Common myeloid progenitor, CD34-positive (primary cell): ENCODE data around the gene SURF4.
"Not testable (repeated sequence)": the region's sequence is repeated elsewhere in the genome, so short reads cannot be mapped to it uniquely, and the experiment has no call there.

Source experiments
- CTCF ChIA-PET: fragments of 350-600 bp; sonication (Branson Sonifier 250); formaldehyde crosslinking; loops from one replicate; lab custom pipeline; 2021; ENCODE audit warnings: antibody characterized with exemption; lab: Charles Lee
- POLR2A ChIA-PET: fragments of 350-600 bp; sonication (Branson Sonifier 250); formaldehyde crosslinking; loops from one replicate; lab custom pipeline; 2021; ENCODE audit warnings: antibody characterized with exemption; lab: Charles Lee
- DNase-seq, 3 donors: peaks; one replicate each; pipeline versions ENCODE4 v3.0.0 to v3.0.0-alpha.2; 2013
- H3K27ac ChIP-seq, 2 experiments: 1 replicate in 1 of 2; 2 replicates in 1 of 2; pipeline ENCODE4 v1.7.0; 2013; ENCODE audit warnings: inconsistent platforms in 2 of 2, low read length in 2 of 2, mild to moderate bottlenecking in 2 of 2, low read depth in 1 of 2, moderate library complexity in 1 of 2; ENCODE audit not compliant: severe bottlenecking in 2 of 2, insufficient read depth in 1 of 2, poor library complexity in 1 of 2
- H3K27me3 ChIP-seq, 5 experiments: replicated peaks in 2 of 5; 1 replicate in 3 of 5; 2 replicates in 2 of 5; pipeline versions ENCODE4 v1.6.1 to v1.7.0; 2013; ENCODE audit warnings: low read length in 4 of 5, mild to moderate bottlenecking in 2 of 5, moderate library complexity in 2 of 5, inconsistent platforms in 1 of 5; ENCODE audit not compliant: insufficient read depth in 5 of 5, control insufficient read depth in 4 of 5
- H3K36me3 ChIP-seq, 4 experiments: 1 replicate in 2 of 4; 2 replicates in 2 of 4; pipeline versions ENCODE4 v1.6.1 to v1.7.0; 2013; ENCODE audit warnings: low read length in 3 of 4, control low read depth in 1 of 4, mild to moderate bottlenecking in 1 of 4; ENCODE audit not compliant: control insufficient read depth in 4 of 4, insufficient read depth in 4 of 4
- H3K4me1 ChIP-seq, 4 experiments: 1 replicate in 3 of 4; 2 replicates in 1 of 4; pipeline versions ENCODE4 v1.6.1 to v1.7.1; 2013; ENCODE audit warnings: low read length in 3 of 4, mild to moderate bottlenecking in 3 of 4, control low read depth in 1 of 4, inconsistent platforms in 1 of 4, moderate library complexity in 1 of 4; ENCODE audit not compliant: control insufficient read depth in 4 of 4, insufficient read depth in 4 of 4; ENCODE audit errors: control extremely low read depth in 1 of 4
- H3K4me3 ChIP-seq, 7 experiments: 1 replicate in 4 of 7; 2 replicates in 3 of 7; pipeline versions ENCODE4 v1.5.1 to v1.7.0; 2013; ENCODE audit warnings: mild to moderate bottlenecking in 7 of 7, low read length in 6 of 7, moderate library complexity in 6 of 7, inconsistent platforms in 2 of 7, low read depth in 2 of 7, control low read depth in 1 of 7; ENCODE audit not compliant: insufficient read depth in 4 of 7, control insufficient read depth in 1 of 7; ENCODE audit errors: extremely low read depth in 1 of 7
- H3K9me3 ChIP-seq, 5 experiments: 1 replicate in 4 of 5; 2 replicates in 1 of 5; pipeline versions ENCODE4 v1.6.1 to v1.7.1; 2013; ENCODE audit warnings: low read length in 4 of 5, mild to moderate bottlenecking in 2 of 5, inconsistent platforms in 1 of 5, low read depth in 1 of 5, moderate library complexity in 1 of 5; ENCODE audit not compliant: control insufficient read depth in 4 of 5, insufficient read depth in 2 of 5; ENCODE audit errors: control extremely low read depth in 1 of 5
- WGBS: methylation state at CpG from one replicate; pipeline ENCODE4 v1.1.5; 2013; ENCODE audit not compliant: insufficient coverage; 5-methylcytosine and 5-hydroxymethylcytosine counted together

Gene SURF4

DNA sequence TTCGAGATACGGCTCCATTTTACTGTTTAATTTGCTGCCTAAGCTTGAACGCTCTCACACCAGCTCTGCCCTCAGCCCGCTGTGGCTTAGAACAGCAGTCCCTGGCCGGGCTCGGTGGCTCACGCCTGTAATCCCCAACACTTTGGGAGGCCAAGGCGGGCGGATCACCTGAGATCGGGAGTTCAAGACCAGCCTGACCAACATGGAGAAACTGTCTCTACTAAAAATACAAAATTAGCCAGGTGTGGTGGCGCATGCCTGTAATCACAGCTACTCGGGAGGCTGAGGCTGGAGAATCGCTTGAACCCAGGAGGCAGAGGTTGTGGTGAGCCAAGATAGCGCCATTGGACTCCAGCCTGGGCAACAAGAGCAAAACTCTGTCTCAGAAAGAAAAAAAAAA lies 1.4 kb upstream of the SURF4 start:
- H3K9me3 ChIP-seq, H3K36me3 ChIP-seq, H3K27me3 ChIP-seq, POLR2A ChIA-PET, H3K4me3 ChIP-seq, H3K27ac ChIP-seq, DNase-seq: not testable (repeated sequence)
- peaks cover 6 to 30% (median 26%) of the 10 kb centered on the region in 4 experiments for H3K4me1 ChIP-seq
- 94% methylated on average over 7 of the region's 14 CpGs for WGBS
- CTCF ChIA-PET = interaction anchor here (1.0 to 1.9 kb wide), 2 partner anchors 40 to 43 kb away, joined by 3 to 5 read pairs; partner anchors contain the start of gene REXO4

DNA sequence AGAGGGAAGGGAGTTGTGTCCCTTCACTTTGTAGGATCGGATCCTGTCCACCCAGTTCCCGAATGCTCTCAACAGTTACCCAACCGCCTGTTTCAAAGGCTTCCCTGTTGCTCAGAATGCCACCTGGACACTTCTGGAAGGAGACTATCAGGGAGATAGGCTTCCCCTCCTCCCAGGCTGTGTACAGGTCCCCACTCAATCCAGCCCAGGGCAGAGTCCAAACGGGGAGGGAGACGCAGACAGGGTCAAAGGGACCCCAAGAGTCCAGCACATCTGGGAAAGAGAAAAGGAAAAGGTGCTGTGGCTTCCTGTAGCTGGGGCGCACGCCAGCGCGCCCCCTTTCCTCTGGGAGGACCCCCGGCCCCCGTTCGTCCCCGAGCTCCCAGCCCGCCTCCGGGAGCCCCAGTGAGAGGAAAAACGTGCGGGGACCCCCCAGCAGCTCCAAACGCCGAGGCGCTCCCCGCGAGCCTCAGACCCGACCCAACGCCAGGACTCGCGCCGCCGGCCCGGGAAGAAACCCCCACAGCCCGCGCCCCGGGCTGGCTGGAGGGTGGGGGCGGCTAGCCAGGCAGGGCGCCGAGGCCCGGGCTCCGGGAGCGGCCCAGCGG lies 640 bp downstream of the SURF4 start:
- H3K4me3 ChIP-seq = peak overlapping the region; percentile 79 to 91 (median 83)
- POLR2A ChIA-PET = interaction anchor here (0.8 to 1.4 kb wide), 5 partner anchors 9 to 27 kb away, joined by 3 to 4 read pairs (median 3); no protein-coding TSS in a partner anchor
- H3K36me3 ChIP-seq = peaks cover 0 to 30% (median 11%) of the 10 kb centered on the region in 4 experiments
- CTCF ChIA-PET = interaction anchor here (1.3 to 7.6 kb wide), 3 partner anchors 17 to 190 kb away, joined by 3 to 75 read pairs (median 3); partner anchors contain the start of genes SURF1 and SURF2
- peaks cover 8 to 49% (median 43%) of the 10 kb centered on the region in 4 experiments for H3K4me1 ChIP-seq
- no peak for DNase-seq
- peaks cover 0 to 1% (median 0%) of the 10 kb centered on the region in 5 experiments for H3K9me3 ChIP-seq
- H3K27ac ChIP-seq = peak overlapping the region; percentile 74 to 95
- WGBS = 0% methylated on average over 23 of the region's 39 CpGs
- H3K27me3 ChIP-seq = no peaks in the 10 kb centered on the region

DNA sequence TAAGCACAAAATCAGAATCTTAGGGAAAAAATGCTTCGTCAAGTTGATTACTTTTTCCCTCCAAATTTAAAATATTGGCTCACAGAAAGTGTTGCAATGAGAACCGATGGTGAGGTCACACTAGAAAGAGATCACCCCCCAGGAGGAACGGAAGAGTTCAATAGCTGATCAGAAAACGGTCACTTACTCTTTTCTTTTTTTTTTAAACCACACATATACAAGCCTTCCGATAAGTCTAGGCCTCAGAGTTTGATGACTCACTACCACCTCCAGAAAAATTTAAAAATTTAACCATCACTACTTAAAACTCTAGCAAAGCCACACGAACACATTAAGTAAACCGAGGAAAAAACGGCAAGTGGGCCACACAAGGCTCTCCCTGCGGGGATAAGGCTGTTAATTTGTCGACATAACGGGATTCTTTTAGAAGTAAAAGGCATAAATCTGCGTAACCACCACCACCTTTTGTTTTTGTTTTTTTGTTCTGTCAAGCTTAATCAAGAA lies 1.2 kb downstream of the SURF4 start:
- H3K9me3 ChIP-seq = peaks cover 0 to 1% (median 0%) of the 10 kb centered on the region in 5 experiments
- peak; percentile 54 to 82 (median 80) for DNase-seq
- H3K27ac ChIP-seq = peak overlapping the region; percentile 74 to 95
- POLR2A ChIA-PET = interaction anchor here (1.0 to 1.4 kb wide), 4 partner anchors 9 to 41 kb away, joined by 3 to 4 read pairs (median 4); no protein-coding TSS in a partner anchor
- H3K36me3 ChIP-seq = peaks cover 0 to 35% (median 14%) of the 10 kb centered on the region in 4 experiments
- H3K4me1 ChIP-seq = peaks cover 8 to 49% (median 43%) of the 10 kb centered on the region in 4 experiments
- peak overlapping the region; percentile 79 to 91 (median 83) for H3K4me3 ChIP-seq
- CTCF ChIA-PET = interaction anchor here (1.3 to 7.6 kb wide), 3 partner anchors 17 to 189 kb away, joined by 3 to 75 read pairs (median 3); partner anchors contain the start of genes SURF1 and SURF2
- H3K27me3 ChIP-seq = no peaks in the 10 kb centered on the region
- WGBS = 19% methylated on average over 8 of the region's 12 CpGs

DNA sequence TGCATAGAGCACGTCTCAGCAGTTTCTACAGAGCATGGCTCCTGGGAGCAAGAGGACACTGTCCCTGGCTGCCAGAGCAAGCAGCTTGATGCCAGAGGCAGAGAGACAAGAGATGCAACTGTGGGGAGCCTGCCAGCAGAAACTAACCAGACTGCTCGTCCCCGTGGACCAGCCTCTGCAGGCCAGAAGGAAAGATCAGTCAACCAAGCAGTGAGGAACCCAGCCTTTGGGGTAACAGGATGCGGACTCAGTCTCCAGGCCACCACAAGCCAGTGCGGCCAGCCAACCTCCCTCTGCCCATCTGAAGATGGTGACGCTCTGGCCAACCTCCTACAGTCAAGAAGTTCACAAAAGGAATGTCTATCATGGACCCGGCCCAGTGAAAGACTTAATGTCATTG lies 3.7 kb downstream of the SURF4 start:
- H3K4me1 ChIP-seq = peaks cover 8 to 51% (median 44%) of the 10 kb centered on the region in 4 experiments
- WGBS = 93% methylated on average over 7 of the region's 7 CpGs
- peaks cover 4 to 60% (median 22%) of the 10 kb centered on the region in 4 experiments for H3K36me3 ChIP-seq
- no peaks in the 10 kb centered on the region for H3K9me3 ChIP-seq
- no peaks in the 10 kb centered on the region for H3K27me3 ChIP-seq
- CTCF ChIA-PET = interaction anchor here (1.0 to 7.6 kb wide), 8 partner anchors 9 to 42 kb away, joined by 3 to 75 read pairs (median 5); partner anchors contain the start of genes RPL7A, SURF1 and SURF2
- POLR2A ChIA-PET = interaction anchor here (1.7 to 1.9 kb wide), 2 partner anchors 9 to 12 kb away, joined by 5 to 7 read pairs; no protein-coding TSS in a partner anchor
- no peak for DNase-seq
- H3K27ac ChIP-seq = peak overlapping the region; percentile 6 to 41
- H3K4me3 ChIP-seq = no peak overlapping the region

DNA sequence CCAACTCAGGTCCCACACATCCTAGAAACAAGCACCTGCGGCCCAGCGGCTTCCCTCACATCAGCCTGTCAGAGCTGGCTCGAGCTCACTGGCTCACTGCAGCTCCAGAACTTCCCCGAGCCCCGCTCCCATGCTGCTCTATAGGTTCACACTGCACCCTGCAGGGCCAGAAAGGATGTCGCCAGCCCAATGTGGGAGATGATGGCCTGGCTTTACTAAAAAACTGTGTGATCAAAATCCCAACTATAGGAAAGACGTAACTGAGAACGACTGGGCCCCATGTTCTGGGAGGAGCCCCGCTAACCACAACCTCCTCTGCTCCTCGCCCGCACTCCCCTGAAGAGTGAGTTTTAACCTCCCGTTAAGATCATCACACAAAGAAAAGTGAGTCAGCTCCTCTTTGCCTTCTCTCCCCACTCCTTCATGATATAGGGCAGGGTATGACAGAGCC lies 4.6 kb downstream of the SURF4 start:
- peaks cover 8 to 44% (median 38%) of the 10 kb centered on the region in 4 experiments for H3K4me1 ChIP-seq
- CTCF ChIA-PET = interaction anchor here (0.7 to 7.6 kb wide), 12 partner anchors 8 to 191 kb away, joined by 3 to 75 read pairs (median 4); partner anchors contain the start of genes RPL7A, SURF1 and SURF2
- WGBS = 25% methylated on average over 12 of the region's 12 CpGs
- peaks cover 7 to 68% (median 29%) of the 10 kb centered on the region in 4 experiments for H3K36me3 ChIP-seq
- H3K27ac ChIP-seq = peak overlapping the region in 1 of 2 experiments; percentile 41
- POLR2A ChIA-PET = interaction anchor here (1.1 to 1.9 kb wide), 2 partner anchors 12 to 23 kb away, joined by 5 to 7 read pairs; partner anchors contain the start of genes MED22 and RPL7A
- no peaks in the 10 kb centered on the region for H3K9me3 ChIP-seq
- peak overlapping the region in 1 of 7 experiments; percentile 8 for H3K4me3 ChIP-seq
- peak; percentile 43 to 70 (median 54) for DNase-seq
- no peaks in the 10 kb centered on the region for H3K27me3 ChIP-seq

DNA sequence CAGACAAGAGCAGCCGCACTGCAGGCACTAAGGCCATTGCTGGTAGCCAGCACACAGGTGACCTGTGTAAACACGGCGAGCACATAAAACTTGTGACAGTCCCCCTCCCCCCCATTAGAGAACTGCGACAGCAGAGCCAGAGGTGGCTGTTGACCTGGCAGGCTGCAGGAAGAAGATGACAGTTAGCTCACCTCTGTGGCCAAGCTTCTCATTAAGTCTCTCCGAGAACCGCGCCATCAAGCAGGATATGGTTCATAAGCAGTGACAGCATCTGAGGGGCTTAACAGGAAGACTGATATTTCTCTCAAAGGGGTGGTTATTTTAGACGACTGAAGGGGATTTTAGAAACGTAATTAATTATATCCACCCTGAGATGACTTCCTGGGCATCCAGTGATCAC lies 5.2 kb downstream of the SURF4 start:
- no peaks in the 10 kb centered on the region for H3K9me3 ChIP-seq
- 69% methylated on average over 7 of the region's 9 CpGs for WGBS
- H3K27me3 ChIP-seq = no peaks in the 10 kb centered on the region
- peaks cover 12 to 74% (median 35%) of the 10 kb centered on the region in 4 experiments for H3K36me3 ChIP-seq
- H3K4me3 ChIP-seq = peak overlapping the region in 1 of 7 experiments; percentile 8
- ChIA-PET POLR2A (interaction anchor here (1.1 to 1.9 kb wide), 2 partner anchors 11 to 22 kb away, joined by 5 to 7 read pairs; partner anchors contain the start of genes MED22 and RPL7A), CTCF (interaction anchor here (0.7 to 7.6 kb wide), 10 partner anchors 8 to 190 kb away, joined by 3 to 75 read pairs (median 5); partner anchors contain the start of genes RPL7A, SURF1 and SURF2)
- peaks cover 8 to 43% (median 36%) of the 10 kb centered on the region in 4 experiments for H3K4me1 ChIP-seq
- peak overlapping the region in 1 of 2 experiments; percentile 41 for H3K27ac ChIP-seq
- no peak for DNase-seq
